ENCODE data around the gene TMEM26.

The TMEM26 gene

GRCh38 chr10:61458031-61458430, 4.8 kb upstream of the TMEM26 start:
- no peak for DNase-seq (ENCODE audit: low spot score)

- DNase-seq (ENCODE audit: low spot score) = no peak
These were observed 3.1 kb upstream of the TMEM26 start for GRCh38 chr10:61456095-61456789.

GRCh38 chr10:61455656-61456055, 2.5 kb upstream of the TMEM26 start:
- no peak for DNase-seq (ENCODE audit: low spot score)

- DNase-seq (ENCODE audit: low spot score) = no peak
These were observed 1.4 kb upstream of the TMEM26 start for GRCh38 chr10:61454541-61454940.

GRCh38 chr10:61452151-61452651, 980 bp downstream of the TMEM26 start:
- no peak for DNase-seq (ENCODE audit: low spot score)

- no peak for DNase-seq (ENCODE audit: low spot score)
These were observed 1.8 kb downstream of the TMEM26 start for GRCh38 chr10:61451357-61451756.

GRCh38 chr10:61448841-61449600, 4.2 kb downstream of the TMEM26 start:
- no peak for DNase-seq (ENCODE audit: low spot score)

GRCh38 chr10:61448091-61448490, 5.1 kb downstream of the TMEM26 start:
- no peak for DNase-seq (ENCODE audit: low spot score)

GRCh38 chr10:61439058-61439609, 14.0 kb downstream of the TMEM26 start:
- no peak for DNase-seq (ENCODE audit: low spot score)

- DNase-seq (ENCODE audit: low spot score) = no peak
These were observed 14.8 kb downstream of the TMEM26 start for GRCh38 chr10:61438141-61438988.

GRCh38 chr10:61423178-61423577, 30.0 kb downstream of the TMEM26 start:
- no peak for DNase-seq (ENCODE audit: low spot score)

GRCh38 chr10:61417661-61418060, 35.5 kb downstream of the TMEM26 start:
- DNase-seq (ENCODE audit: low spot score) = no peak

- no peak for DNase-seq (ENCODE audit: low spot score)
These were observed 37.4 kb downstream of the TMEM26 start for GRCh38 chr10:61415824-61416223.

- no peak for DNase-seq (ENCODE audit: low spot score)
These were observed 41.5 kb downstream of the TMEM26 start for GRCh38 chr10:61411706-61412105.

GRCh38 chr10:61410353-61411070, 42.7 kb downstream of the TMEM26 start:
- no peak for DNase-seq (ENCODE audit: low spot score)

GRCh38 chr10:61409157-61409556, 44.0 kb downstream of the TMEM26 start:
- DNase-seq (ENCODE audit: low spot score) = no peak

GRCh38 chr10:61408105-61408504, 45.1 kb downstream of the TMEM26 start:
- no peak for DNase-seq (ENCODE audit: low spot score)

GRCh38 chr10:61406736-61407135, 46.4 kb downstream of the TMEM26 start:
- DNase-seq (ENCODE audit: low spot score) = no peak

- no peak for DNase-seq (ENCODE audit: low spot score)
These were observed 46.9 kb downstream of the TMEM26 start for GRCh38 chr10:61406242-61406641.

- no peak for DNase-seq (ENCODE audit: low spot score)
These were observed 48.4 kb downstream of the TMEM26 start for GRCh38 chr10:61404751-61405150.

- DNase-seq (ENCODE audit: low spot score) = no peak
These were observed 52.7 kb downstream of the TMEM26 start for GRCh38 chr10:61400524-61400923.

- no peak for DNase-seq (ENCODE audit: low spot score)
These were observed 53.8 kb downstream of the TMEM26 start for GRCh38 chr10:61399406-61399805.

Data from germinal center (tissue), 1 donor.